Prostate gland (tissue), 2 donors: ENCODE data around the gene DHX32. TPM values are rescaled to one million over a fixed set of nuclear protein-coding genes. Genes with fewer than 3 reads are reported as not detected.

Experiments used
- DNase-seq: peaks from one replicate; pipeline ENCODE4 v3.0.0-alpha.2; 2019; ENCODE audit warnings: low spot score
- H3K27ac ChIP-seq, 2 donors: fragments of 200-600 bp; sonication (generic); 2 replicates each; pipeline ENCODE4 v1.5.1; 2017 to 2019
- H3K27me3 ChIP-seq: fragments of 200-600 bp; sonication (generic); replicated peaks from 2 replicates; pipeline ENCODE4 v1.5.1; 2019; ENCODE audit not compliant: insufficient read depth
- H3K36me3 ChIP-seq, 2 donors: fragments of 200-600 bp; sonication (generic); 1 replicate in 1 of 2; 2 replicates in 1 of 2; pipeline versions ENCODE4 v1.5.1 to v1.8.1; 2017 to 2019
- H3K4me1 ChIP-seq: fragments of 200-600 bp; sonication (generic); replicated peaks from 2 replicates; pipeline ENCODE4 v1.5.1; 2019
- H3K4me3 ChIP-seq, 2 donors: fragments of 200-600 bp; sonication (generic); 2 replicates each; pipeline ENCODE4 v1.5.1; 2017 to 2019
- H3K9me3 ChIP-seq: fragments of 200-600 bp; sonication (generic); 2 replicates; pipeline ENCODE4 v1.5.1; 2017
- POLR2AphosphoS5 ChIP-seq: sonication (generic); formaldehyde crosslinking; IDR thresholded peaks from one replicate; pipeline ENCODE4 v1.6.1; 2017; ENCODE audit warnings: antibody characterized with exemption
- WGBS: methylation state at CpG from one replicate; pipeline ENCODE4 v1.1.5; 2018; 5-methylcytosine and 5-hydroxymethylcytosine counted together
- intact Hi-C: fragments of 100-400 bp; cut with DNase I; formaldehyde crosslinking; loops from one replicate; pipeline ENCODE4 v1.14.2; 2022
- microRNA counts, 2 donors: library from miRNA; unstranded; fragments of <30 nt; microRNA quantifications; one replicate each; lab custom pipeline; 2016 to 2017
- microRNA-seq: library from miRNA; unstranded; fragments of <30 nt; microRNA quantifications from one replicate; pipeline ENCODE4, GENCODE V29; 2016
- small RNA-seq, 2 donors: library from RNA; depleted of rRNA; stranded (forward); fragments of <200 nt; gene quantifications; one replicate each; pipeline ENCODE3, GENCODE V24; 2016
- total RNA-seq, 2 donors: library from RNA; depleted of rRNA; stranded (reverse); fragments of >200 nt; gene quantifications; one replicate each; pipeline ENCODE4 v1.1.0, GENCODE V29; 2016

The DHX32 gene
- total RNA-seq, 2 donors from 2014 or later, result 39.3 to 53.5 TPM

- intact Hi-C loops, result no loop called here
- TF ChIP-seq POLR2AphosphoS5, result no peak
- no peaks in the 10 kb centered on the region for H3K9me3 ChIP-seq
- peaks cover 0 to 6% of the 10 kb centered on the region in 2 donors for H3K36me3 ChIP-seq
- H3K4me1 ChIP-seq, result no peaks in the 10 kb centered on the region
- no peak for DNase-seq
- 95% methylated on average over 11 of the region's 17 CpGs for WGBS
- H3K4me3 ChIP-seq, result no peak overlapping the region
- no peaks in the 10 kb centered on the region for H3K27me3 ChIP-seq
- no peak overlapping the region for H3K27ac ChIP-seq
These were observed 92.7 kb downstream of the DHX32 start for GRCh38 chr10:125788156-125789034.

MicroRNAs encoded within 50 kb of the gene (microRNA counts, 767-probe panel; counts per million panel counts)
- 0 to 431 counts per million in 2 donors for microRNA hsa-miR-4484 (lab: Ali Mortazavi, UCI)

Small RNAs within 50 kb of the gene (microRNA-seq; reads per million reads assigned to microRNA genes)
- not detected for gene MIR4484

Small RNAs within 50 kb of the gene (small RNA-seq; reads per million reads assigned to genes)
- 0 reads per million in 2 donors for gene MIR4484
- 0 reads per million in 2 donors for gene RF00017
- gene RNU2-42P, result 0 reads per million in 2 donors

Other genes starting within 250 kb of the DHX32 start
- not detected for gene TEX36, start 198.1 kb downstream of the DHX32 start, total RNA-seq
- 10 to 100 TPM; 18.9 to 49.6 TPM for gene EDRF1, start 161.6 kb downstream of the DHX32 start, total RNA-seq
- gene MMP21, start 105.5 kb downstream of the DHX32 start, total RNA-seq, result not detected
- gene UROS, start 58.0 kb downstream of the DHX32 start, total RNA-seq, result 10 to 100 TPM; 45.0 to 49.0 TPM
- 10 to 100 TPM; 38.9 to 43.4 TPM for gene BCCIP, start 57.7 kb downstream of the DHX32 start, total RNA-seq
- gene FANK1, start 15.3 kb upstream of the DHX32 start, total RNA-seq, result 1 to 10 TPM; 2.6 to 7.9 TPM